Astrocyte of the spinal cord (primary cell): ENCODE measurements around the gene TIMM8A.

Experiments used
- DNase-seq: peaks from one replicate; pipeline ENCODE4 v3.0.0; 2011; ENCODE audit warnings: low read depth, low spot score
- H3K4me3 ChIP-seq: 2 replicates; pipeline ENCODE4 v1.5.1; 2011; ENCODE audit warnings: low read depth, mild to moderate bottlenecking, low read length, moderate library complexity
- in situ Hi-C: cut with HindIII; loops from 2 replicates; pipeline ENCODE4 v1.10.0; 2017; ENCODE audit warnings: low sequenced_read_pairs
- TF ChIP-seq, protein P1 (sequence below): IDR thresholded peaks from 2 replicates; pipeline ENCODE4 v1.5.1; 2012; ENCODE audit warnings: low read depth, mild to moderate bottlenecking, low read length, inconsistent platforms

The TIMM8A gene

DNA sequence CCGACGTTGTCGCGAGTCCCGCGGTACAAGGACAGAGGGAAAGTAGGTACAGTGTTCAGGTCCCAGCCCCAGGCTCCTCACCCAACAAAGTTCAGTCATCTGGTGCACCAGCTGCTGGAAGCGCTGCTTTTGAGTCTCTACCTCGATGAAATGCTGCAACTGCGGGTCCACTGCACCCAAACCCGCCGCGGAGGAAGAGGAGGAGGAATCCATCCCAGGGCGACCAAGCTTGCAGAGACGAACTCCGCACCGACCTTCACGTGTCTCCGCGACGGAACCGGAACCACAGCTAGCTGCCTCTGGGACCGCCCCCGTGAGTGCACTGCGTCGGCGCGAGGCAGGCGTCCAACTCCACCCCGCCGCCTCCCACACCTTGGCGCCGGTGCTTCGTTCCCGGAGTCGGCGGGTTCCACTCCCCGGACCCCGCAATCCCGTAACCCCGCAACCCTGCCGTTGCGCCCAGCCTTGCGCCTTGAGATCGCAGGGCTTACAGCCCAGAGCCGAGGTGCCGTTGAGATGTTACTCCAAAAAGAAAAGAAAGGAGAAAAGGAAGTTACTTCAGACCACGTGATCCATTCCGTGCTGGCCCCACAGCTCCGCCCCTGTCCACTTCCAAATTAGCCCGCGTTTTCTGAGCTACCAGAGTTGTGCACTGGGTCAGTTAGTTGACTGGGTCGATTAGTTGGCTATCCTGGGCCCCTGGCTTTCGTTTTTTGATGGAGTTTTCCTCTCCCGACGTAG is at the start of gene TIMM8A:
Gene TIMM8A, minus strand, starts transcription at position 291 of the 741 bp plus-strand sequence. Its CDS starts 78 bp downstream, at position 213.
- H3K4me3 ChIP-seq: peak within 1 kb of the TSS; percentile 77
- in situ Hi-C loops: no loop called here
- TF ChIP-seq, protein P1, sequence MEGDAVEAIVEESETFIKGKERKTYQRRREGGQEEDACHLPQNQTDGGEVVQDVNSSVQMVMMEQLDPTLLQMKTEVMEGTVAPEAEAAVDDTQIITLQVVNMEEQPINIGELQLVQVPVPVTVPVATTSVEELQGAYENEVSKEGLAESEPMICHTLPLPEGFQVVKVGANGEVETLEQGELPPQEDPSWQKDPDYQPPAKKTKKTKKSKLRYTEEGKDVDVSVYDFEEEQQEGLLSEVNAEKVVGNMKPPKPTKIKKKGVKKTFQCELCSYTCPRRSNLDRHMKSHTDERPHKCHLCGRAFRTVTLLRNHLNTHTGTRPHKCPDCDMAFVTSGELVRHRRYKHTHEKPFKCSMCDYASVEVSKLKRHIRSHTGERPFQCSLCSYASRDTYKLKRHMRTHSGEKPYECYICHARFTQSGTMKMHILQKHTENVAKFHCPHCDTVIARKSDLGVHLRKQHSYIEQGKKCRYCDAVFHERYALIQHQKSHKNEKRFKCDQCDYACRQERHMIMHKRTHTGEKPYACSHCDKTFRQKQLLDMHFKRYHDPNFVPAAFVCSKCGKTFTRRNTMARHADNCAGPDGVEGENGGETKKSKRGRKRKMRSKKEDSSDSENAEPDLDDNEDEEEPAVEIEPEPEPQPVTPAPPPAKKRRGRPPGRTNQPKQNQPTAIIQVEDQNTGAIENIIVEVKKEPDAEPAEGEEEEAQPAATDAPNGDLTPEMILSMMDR: no peak
- DNase-seq: peak; percentile 66

- TF ChIP-seq, protein P1: no peak
Measured at GRCh38 chrX:101397779-101398178, 49.2 kb upstream of the TIMM8A start.

GRCh38 chrX:101395789-101396188 is 47.2 kb upstream of the TIMM8A start:
- TF ChIP-seq, protein P1: no peak
- DNase-seq: no peak
- in situ Hi-C loops: no loop called here
- H3K4me3 ChIP-seq: no peak overlapping the region

More at GRCh38 chrX:101397779-101398178, 49.2 kb upstream of the TIMM8A start:
- no peak overlapping the region for H3K4me3 ChIP-seq
- no peak for DNase-seq
- in situ Hi-C loops: no loop called here

DNA sequence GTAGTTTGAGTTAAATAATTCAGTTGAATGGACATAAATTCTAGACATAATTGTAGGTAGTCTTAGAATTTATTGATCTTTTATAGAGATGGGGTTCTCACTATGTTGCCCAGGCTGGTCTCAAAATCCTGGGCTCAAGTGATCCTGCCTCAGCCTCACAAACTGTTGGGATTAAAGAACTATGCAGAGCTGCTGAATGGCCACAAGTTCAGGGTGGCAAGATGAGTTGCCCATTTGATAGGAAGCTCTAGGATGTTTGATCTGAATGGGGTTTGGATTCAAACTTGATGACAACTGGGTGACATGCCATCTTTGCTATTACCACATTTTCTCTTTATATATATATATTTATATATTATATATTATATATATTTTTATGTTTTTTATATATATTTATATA is 45.8 kb upstream of the TIMM8A start:
- no peak overlapping the region for H3K4me3 ChIP-seq
- TF ChIP-seq, protein P1: no peak
- in situ Hi-C loops: no loop called here
- DNase-seq: no peak

- TF ChIP-seq, protein P1: no peak
- in situ Hi-C loops: no loop called here
- H3K4me3 ChIP-seq: no peak overlapping the region
- DNase-seq: no peak
Measured at GRCh38 chrX:101393530-101394305, 45.2 kb upstream of the TIMM8A start.

DNA sequence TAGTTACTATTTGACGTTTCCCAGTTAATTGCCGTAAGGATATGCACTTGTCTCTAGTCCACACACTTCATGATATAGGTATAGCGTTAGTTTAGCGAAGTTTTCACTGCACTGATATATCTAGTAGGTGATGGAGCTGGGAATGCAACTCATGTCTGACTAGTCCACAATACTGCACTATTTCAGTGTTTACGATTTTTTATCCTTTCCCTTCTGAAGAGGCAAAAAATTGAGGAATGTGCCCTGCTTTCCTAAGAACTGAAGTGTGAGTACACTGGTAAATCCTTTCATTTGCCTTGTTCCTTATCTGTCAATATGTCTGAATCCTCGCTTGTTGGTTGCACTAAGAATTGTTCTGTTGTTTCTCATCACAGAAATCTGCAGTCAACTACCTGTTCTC is 43.3 kb upstream of the TIMM8A start:
- no peak for DNase-seq
- TF ChIP-seq, protein P1: no peak
- in situ Hi-C loops: no loop called here
- peak overlapping the region; percentile 80 for H3K4me3 ChIP-seq
